Uterus (tissue), 2 donors: ENCODE measurements around the gene DEPDC1.

ENCODE experiments used
- CTCF ChIP-seq, 4 experiments: fragments of 200-600 bp in 2 of 4; fragments of 450-650 bp in 2 of 4; sonication (generic) in 2 of 4; IDR thresholded peaks; one replicate each; pipeline ENCODE4 v1.5.1; 2016 to 2019; ENCODE audit warnings: antibody characterized with exemption in 4 of 4, mild to moderate bottlenecking in 2 of 4, moderate library complexity in 1 of 4
- POLR2A ChIP-seq, 2 donors: fragments of 450-650 bp; IDR thresholded peaks; one replicate each; pipeline ENCODE4 v1.6.1; 2016; ENCODE audit warnings: antibody characterized with exemption in 2 of 2, mild to moderate bottlenecking in 1 of 2, moderate library complexity in 1 of 2

DNA sequence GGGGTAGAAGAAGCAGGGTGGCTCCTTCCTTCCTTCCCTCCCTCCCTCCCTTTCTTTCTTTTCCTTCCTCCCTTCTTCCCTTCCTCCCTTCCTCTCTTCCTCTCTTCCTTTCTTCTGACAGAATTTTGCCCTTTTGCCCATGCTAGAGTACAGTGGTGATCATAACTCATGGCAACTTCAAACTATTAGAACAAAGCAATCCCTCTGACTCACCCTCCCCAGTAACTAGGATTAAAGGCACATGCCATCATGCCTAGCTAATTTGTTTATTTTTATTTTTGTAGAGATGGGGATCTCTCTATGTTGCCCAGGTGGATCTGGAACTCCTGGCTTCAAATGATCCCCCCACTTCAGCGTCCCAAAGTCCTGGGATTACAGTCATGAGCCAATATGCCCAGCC is 37.1 kb downstream of the DEPDC1 start:
- no peak for TF ChIP-seq CTCF (IDR thresholded peaks at IDR 0.05)
- no peak for TF ChIP-seq POLR2A (IDR thresholded peaks at IDR 0.05)
